ENCODE data around the gene AMIGO1.

DNA sequence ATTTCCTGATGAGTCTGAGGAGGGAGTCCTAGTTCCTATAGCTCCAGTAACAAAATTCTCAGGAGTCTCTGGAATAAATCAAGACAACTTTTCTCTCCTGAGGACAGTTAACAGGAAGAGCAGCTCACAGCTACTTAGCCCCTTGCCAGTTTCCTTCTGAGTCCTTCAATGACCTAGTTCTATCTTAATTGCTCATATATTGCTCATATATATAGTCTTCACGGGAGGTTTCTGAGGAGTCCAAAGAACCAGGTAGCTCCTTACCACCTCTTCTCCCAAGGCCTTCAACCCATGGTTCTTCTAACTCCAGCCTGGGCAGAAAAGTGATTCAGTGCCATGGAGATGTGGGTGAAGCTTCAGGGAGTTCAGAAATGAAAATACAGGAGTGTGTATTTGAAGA lies 4.6 kb downstream of the AMIGO1 start:
- TF ChIP-seq, protein P1, sequence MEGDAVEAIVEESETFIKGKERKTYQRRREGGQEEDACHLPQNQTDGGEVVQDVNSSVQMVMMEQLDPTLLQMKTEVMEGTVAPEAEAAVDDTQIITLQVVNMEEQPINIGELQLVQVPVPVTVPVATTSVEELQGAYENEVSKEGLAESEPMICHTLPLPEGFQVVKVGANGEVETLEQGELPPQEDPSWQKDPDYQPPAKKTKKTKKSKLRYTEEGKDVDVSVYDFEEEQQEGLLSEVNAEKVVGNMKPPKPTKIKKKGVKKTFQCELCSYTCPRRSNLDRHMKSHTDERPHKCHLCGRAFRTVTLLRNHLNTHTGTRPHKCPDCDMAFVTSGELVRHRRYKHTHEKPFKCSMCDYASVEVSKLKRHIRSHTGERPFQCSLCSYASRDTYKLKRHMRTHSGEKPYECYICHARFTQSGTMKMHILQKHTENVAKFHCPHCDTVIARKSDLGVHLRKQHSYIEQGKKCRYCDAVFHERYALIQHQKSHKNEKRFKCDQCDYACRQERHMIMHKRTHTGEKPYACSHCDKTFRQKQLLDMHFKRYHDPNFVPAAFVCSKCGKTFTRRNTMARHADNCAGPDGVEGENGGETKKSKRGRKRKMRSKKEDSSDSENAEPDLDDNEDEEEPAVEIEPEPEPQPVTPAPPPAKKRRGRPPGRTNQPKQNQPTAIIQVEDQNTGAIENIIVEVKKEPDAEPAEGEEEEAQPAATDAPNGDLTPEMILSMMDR (IDR thresholded peaks at IDR 0.05) = no peak
- TF ChIP-seq POLR2A (IDR thresholded peaks at IDR 0.05) = no peak

Measured in body of pancreas (tissue), 4 donors.